Panc1 (cell line): ENCODE data around the gene CD22. TPM values are rescaled to one million over a fixed set of nuclear protein-coding genes. Genes with fewer than 3 reads are reported as not detected.

Experiments used
- ATAC-seq: fragments of 200-7000 bp; cut with Tn5 transposase; 2 replicates; pipeline ENCODE4 v1.9.1; 2020; ENCODE audit warnings: mild to moderate bottlenecking, moderate library complexity
- BruUV-seq: library from RNA; stranded (reverse); fragments of 400-500 nt; replicated peaks from 2 replicates; lab custom pipeline; 2021; lab: Mats Ljungman, UMichigan
- CTCF ChIA-PET: fragments of 300-600 bp; sonication (Branson Sonifier 250); formaldehyde crosslinking; loops from one replicate; lab custom pipeline; 2022; ENCODE audit warnings: antibody characterized with exemption; lab: Charles Lee
- POLR2A ChIA-PET: fragments of 300-600 bp; sonication (Branson Sonifier 250); formaldehyde crosslinking; loops from one replicate; lab custom pipeline; 2022; ENCODE audit warnings: antibody characterized with exemption; lab: Charles Lee
- DNase-seq: peaks from one replicate; pipeline ENCODE4 v3.0.0-alpha.2; 2010; ENCODE audit warnings: low read depth, low spot score
- H3K27ac ChIP-seq: 2 replicates; pipeline ENCODE4 v1.5.1; 2011; ENCODE audit warnings: mild to moderate bottlenecking, low read length, inconsistent platforms
- H3K27me3 ChIP-seq: fragments of 200-500 bp; sonication (Bioruptor generic); 2 replicates; pipeline ENCODE4 v1.6.0; 2014; ENCODE audit warnings: low read length, inconsistent platforms; ENCODE audit not compliant: control insufficient read depth, insufficient read depth
- H3K36me3 ChIP-seq: fragments of 200-500 bp; sonication (Bioruptor generic); 2 replicates; pipeline ENCODE4 v1.5.1; 2014; ENCODE audit warnings: inconsistent platforms, mild to moderate bottlenecking, low read length, moderate library complexity; ENCODE audit not compliant: control insufficient read depth, insufficient read depth
- H3K4me1 ChIP-seq: 2 replicates; pipeline ENCODE4 v1.5.1; 2011; ENCODE audit warnings: inconsistent platforms, mild to moderate bottlenecking, low read length, moderate library complexity; ENCODE audit not compliant: control insufficient read depth, insufficient read depth
- H3K4me3 ChIP-seq, 2 experiments: 2 replicates each; pipeline ENCODE4 v1.5.1; 2011 to 2012; ENCODE audit warnings: low read depth in 2 of 2, low read length in 2 of 2, mild to moderate bottlenecking in 2 of 2, inconsistent platforms in 1 of 2, moderate library complexity in 1 of 2
- H3K9me3 ChIP-seq: fragments of 200-500 bp; sonication (Bioruptor generic); 2 replicates; pipeline ENCODE4 v1.5.1; 2014; ENCODE audit warnings: low read depth, mild to moderate bottlenecking, inconsistent platforms, low read length, moderate library complexity; ENCODE audit not compliant: control insufficient read depth, insufficient read depth
- POLR2AphosphoS5 ChIP-seq: IDR thresholded peaks from 2 replicates; pipeline ENCODE4 v1.6.1; 2012; ENCODE audit warnings: mild to moderate bottlenecking, low read depth, low read length, moderate library complexity
- SIN3A ChIP-seq: IDR thresholded peaks from 2 replicates; pipeline ENCODE4 v1.6.1; 2012; ENCODE audit warnings: low read depth, mild to moderate bottlenecking, low read length, moderate library complexity, borderline replicate concordance; ENCODE audit not compliant: insufficient read depth
- TCF7L2 ChIP-seq: IDR thresholded peaks from 2 replicates; pipeline ENCODE4 v1.6.1; 2011; ENCODE audit warnings: mild to moderate bottlenecking, low read depth, low read length, inconsistent platforms
- in situ Hi-C: cut with HindIII; loops from 2 replicates; pipeline ENCODE4 v1.10.0; 2016; ENCODE audit warnings: low sequenced_read_pairs, low pct_unique_long_range_greater_than_20kb
- intact Hi-C: fragments of 100-400 bp; cut with micrococcal nuclease; formaldehyde crosslinking; loops from one replicate; pipeline ENCODE4 v1.10.0; 2022; ENCODE audit not compliant: unreplicated experiment
- total RNA-seq: library from RNA; stranded (reverse); gene quantifications from one replicate; pipeline ENCODE4 v1.2.1, GENCODE V29; 2021; ENCODE audit not compliant: unreplicated experiment
- TF ChIP-seq, protein P1 (sequence below): fragments of 450-650 bp; IDR thresholded peaks from 2 replicates; pipeline ENCODE4 v1.5.1; 2017; ENCODE audit warnings: mild to moderate bottlenecking
- TF ChIP-seq, protein P2 (sequence below), 2 experiments: IDR thresholded peaks; 2 replicates each; pipeline ENCODE4 v1.6.1; 2011 to 2012; ENCODE audit warnings: low read depth in 2 of 2, control low read depth in 1 of 2, low read length in 1 of 2, mild to moderate bottlenecking in 1 of 2, moderate library complexity in 1 of 2; ENCODE audit not compliant: insufficient read depth in 1 of 2

Gene CD22
- total RNA-seq, 1 experiment from 2014 or later = 0.74 TPM

DNA sequence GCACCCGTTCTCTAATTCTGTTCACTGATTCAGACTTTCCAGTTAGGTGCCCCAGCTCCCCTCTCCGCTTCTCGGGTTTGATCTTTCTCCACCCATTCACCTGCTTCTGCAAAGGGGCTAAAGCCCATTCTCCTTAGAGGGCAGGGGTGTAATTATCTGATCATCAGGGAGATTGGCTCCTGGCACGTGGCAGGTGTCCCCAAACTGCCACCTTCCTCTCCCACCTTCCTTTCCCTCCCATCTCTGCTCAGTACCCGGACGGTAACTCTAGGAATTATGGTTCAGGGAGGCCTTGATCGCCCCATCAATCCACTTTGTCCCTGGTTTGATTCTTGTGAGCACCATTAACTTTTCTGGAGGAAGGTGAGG lies 18.9 kb downstream of the CD22 start:
- CTCF ChIA-PET = no interaction called here
- TF ChIP-seq, protein P1, sequence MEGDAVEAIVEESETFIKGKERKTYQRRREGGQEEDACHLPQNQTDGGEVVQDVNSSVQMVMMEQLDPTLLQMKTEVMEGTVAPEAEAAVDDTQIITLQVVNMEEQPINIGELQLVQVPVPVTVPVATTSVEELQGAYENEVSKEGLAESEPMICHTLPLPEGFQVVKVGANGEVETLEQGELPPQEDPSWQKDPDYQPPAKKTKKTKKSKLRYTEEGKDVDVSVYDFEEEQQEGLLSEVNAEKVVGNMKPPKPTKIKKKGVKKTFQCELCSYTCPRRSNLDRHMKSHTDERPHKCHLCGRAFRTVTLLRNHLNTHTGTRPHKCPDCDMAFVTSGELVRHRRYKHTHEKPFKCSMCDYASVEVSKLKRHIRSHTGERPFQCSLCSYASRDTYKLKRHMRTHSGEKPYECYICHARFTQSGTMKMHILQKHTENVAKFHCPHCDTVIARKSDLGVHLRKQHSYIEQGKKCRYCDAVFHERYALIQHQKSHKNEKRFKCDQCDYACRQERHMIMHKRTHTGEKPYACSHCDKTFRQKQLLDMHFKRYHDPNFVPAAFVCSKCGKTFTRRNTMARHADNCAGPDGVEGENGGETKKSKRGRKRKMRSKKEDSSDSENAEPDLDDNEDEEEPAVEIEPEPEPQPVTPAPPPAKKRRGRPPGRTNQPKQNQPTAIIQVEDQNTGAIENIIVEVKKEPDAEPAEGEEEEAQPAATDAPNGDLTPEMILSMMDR = no peak
- ATAC-seq (no peak), DNase-seq (no peak)
- in situ Hi-C loops (no loop called here), intact Hi-C loops (no loop called here)
- Histone ChIP-seq H3K4me3 (no peak overlapping the region), H3K9me3 (no peaks in the 10 kb centered on the region), H3K4me1 (no peaks in the 10 kb centered on the region), H3K27me3 (peaks cover 4% of the 10 kb centered on the region; the same call in 1 of the 2 replicates), H3K27ac (no peak overlapping the region), H3K36me3 (no peaks in the 10 kb centered on the region)
- POLR2A ChIA-PET = no interaction called here
- no TSS peak for BruUV-seq

DNA sequence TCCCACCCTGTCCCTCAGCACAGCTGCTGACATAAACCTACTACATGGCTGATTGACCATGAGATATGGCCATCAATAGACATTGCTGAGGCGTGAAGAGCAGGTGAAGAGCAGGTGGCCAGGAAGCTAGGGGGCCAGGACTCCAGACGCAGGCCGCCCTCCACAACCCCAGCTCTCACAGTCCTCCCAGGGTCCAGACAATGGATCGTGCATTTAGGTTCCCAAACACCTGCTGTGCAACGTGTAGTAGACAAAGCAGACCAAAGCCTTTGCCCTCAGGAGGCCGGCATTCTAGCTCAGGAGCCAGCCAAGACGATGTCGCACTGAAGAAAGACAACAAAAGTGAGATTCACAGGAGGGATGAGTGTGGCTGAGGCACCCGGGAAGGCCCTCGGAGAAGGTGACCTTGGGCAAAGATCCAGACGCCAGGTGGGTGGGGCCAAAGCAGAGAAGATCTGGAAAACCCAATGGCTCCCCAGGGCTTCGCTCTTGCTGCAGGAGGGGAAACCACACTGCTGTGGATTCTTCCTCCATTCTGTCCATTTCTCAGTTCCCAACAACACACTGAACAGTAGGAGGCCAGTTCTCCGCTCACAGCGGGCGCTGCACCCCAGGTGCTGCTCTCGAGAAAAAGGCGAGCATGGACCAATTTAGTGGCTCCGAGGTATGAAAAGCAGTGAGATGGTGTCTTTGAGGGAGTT lies 20.1 kb downstream of the CD22 start:
- Histone ChIP-seq H3K27me3 (peaks cover 4% of the 10 kb centered on the region; the same call in 1 of the 2 replicates), H3K9me3 (no peaks in the 10 kb centered on the region), H3K4me3 (no peak overlapping the region), H3K4me1 (no peaks in the 10 kb centered on the region), H3K36me3 (no peaks in the 10 kb centered on the region), H3K27ac (no peak overlapping the region)
- BruUV-seq = no TSS peak
- TF ChIP-seq POLR2AphosphoS5 (no peak), TCF7L2 (no peak)
- TF ChIP-seq, protein P1 = no peak
- intact Hi-C loops = no loop called here
- no peak for ATAC-seq
- POLR2A ChIA-PET = no interaction called here
- CTCF ChIA-PET = no interaction called here
- in situ Hi-C loops = no loop called here
- no peak for DNase-seq

DNA sequence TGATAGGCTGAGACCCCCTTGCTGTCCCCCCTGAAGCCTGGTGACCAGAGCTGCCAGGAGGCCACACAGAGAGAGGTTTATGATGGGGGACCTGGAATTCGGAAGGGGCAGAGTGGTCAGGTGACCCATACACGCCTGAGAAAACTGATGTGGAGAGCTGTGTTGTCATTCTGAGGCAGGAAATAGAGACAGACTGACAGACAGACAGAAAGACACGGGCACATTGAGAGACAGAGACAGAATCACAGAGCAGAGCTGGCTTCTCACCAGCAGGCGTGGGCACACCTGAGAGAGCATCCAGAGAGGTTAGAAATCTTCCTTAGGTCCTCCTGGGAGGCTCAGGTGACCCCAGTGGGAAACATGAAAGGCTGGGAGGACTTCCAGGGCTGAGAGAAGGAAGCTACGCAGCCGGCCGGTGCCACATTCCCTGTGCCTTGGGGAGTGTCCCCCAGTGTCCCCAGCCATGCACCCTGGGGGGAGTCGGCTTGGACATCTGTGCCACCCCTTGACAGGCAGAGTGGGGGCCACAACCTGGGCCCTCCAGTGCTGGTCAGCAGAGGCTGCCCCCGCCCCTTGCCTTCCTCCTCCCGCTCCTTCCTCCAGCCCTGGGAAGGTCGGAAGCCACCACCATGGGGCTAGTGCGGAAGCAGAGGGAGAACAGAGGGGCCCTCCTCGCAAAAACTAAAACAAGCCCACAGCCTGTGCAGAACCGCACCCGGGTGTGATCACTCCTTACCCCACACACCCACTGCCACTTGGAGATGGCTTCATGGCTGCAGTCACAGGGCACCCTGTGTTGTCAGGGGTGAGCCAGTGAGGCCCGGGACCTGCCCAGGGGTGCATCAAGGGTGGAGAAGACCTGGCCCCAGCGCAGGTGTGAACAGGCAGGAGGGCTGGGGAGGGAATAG lies 20.9 kb downstream of the CD22 start:
- peaks cover 4% of the 10 kb centered on the region; the same call in 1 of the 2 replicates for H3K27me3 ChIP-seq
- no TSS peak for BruUV-seq
- DNase-seq (no peak), ATAC-seq (no peak)
- ChIA-PET CTCF (no interaction called here), POLR2A (no interaction called here)
- H3K36me3 ChIP-seq = no peaks in the 10 kb centered on the region
- in situ Hi-C loops = no loop called here
- intact Hi-C loops = loop anchor here (10.0 kb wide), 1 partner anchor 145 kb away; the partner anchor contains the start of gene KRTDAP
- no peaks in the 10 kb centered on the region for H3K4me1 ChIP-seq
- no peak for TF ChIP-seq POLR2AphosphoS5
- TF ChIP-seq, protein P2, sequence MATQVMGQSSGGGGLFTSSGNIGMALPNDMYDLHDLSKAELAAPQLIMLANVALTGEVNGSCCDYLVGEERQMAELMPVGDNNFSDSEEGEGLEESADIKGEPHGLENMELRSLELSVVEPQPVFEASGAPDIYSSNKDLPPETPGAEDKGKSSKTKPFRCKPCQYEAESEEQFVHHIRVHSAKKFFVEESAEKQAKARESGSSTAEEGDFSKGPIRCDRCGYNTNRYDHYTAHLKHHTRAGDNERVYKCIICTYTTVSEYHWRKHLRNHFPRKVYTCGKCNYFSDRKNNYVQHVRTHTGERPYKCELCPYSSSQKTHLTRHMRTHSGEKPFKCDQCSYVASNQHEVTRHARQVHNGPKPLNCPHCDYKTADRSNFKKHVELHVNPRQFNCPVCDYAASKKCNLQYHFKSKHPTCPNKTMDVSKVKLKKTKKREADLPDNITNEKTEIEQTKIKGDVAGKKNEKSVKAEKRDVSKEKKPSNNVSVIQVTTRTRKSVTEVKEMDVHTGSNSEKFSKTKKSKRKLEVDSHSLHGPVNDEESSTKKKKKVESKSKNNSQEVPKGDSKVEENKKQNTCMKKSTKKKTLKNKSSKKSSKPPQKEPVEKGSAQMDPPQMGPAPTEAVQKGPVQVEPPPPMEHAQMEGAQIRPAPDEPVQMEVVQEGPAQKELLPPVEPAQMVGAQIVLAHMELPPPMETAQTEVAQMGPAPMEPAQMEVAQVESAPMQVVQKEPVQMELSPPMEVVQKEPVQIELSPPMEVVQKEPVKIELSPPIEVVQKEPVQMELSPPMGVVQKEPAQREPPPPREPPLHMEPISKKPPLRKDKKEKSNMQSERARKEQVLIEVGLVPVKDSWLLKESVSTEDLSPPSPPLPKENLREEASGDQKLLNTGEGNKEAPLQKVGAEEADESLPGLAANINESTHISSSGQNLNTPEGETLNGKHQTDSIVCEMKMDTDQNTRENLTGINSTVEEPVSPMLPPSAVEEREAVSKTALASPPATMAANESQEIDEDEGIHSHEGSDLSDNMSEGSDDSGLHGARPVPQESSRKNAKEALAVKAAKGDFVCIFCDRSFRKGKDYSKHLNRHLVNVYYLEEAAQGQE (IDR thresholded peaks at IDR 0.05; ENCODE audit: insufficient read depth in 1 of 2, low read depth in 2 of 2, low read length in 1 of 2) = no peak
- TF ChIP-seq, protein P1 = no peak
- no peak for TF ChIP-seq TCF7L2
- no peak for TF ChIP-seq SIN3A
- H3K27ac ChIP-seq = no peak overlapping the region
- no peak overlapping the region for H3K4me3 ChIP-seq
- no peaks in the 10 kb centered on the region for H3K9me3 ChIP-seq
